ENCODE results near the gene PIGL. TPM values are rescaled to one million over a fixed set of nuclear protein-coding genes. Genes with fewer than 3 reads are reported as not detected.
"Not testable (repeated sequence)": the region's sequence is repeated elsewhere in the genome, so short reads cannot be mapped to it uniquely, and the experiment has no call there.

The PIGL gene
- total and polyA plus RNA-seq, 2 experiments from 2014 or later = 10.9 to 15.4 TPM

DNA sequence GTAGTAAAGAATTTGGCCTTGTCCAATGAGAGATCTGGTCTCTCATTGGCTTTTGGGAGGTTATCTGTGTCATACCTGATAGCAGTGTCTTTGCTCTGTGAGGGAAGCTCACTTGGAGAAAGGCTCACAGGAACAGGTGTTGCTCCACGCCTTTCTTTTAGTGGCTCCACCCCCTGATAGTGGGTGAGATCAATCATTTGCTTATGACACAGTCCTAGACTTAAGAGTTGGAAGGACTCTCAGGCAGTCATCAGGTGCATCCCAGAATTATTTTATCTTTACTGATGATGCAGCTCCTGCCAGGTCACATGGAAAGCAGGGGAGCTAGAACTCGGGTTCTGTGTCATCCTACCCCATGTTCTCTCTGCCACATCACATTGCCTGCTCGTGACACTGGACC is 76.9 kb downstream of the PIGL start:
- H3F3A ChIP-seq (ENCODE audit: insufficient read depth) = peaks cover 7% of the 10 kb centered on the region; the same call in 1 of the 2 replicates
- no peaks in the 10 kb centered on the region for H3K9me2 ChIP-seq (ENCODE audit: insufficient read depth)
- H3K27ac ChIP-seq = no peak overlapping the region
- no peaks in the 10 kb centered on the region for H3K27me3 ChIP-seq (replicated peaks; ENCODE audit: insufficient read depth)
- H3K4me1 ChIP-seq (ENCODE audit: insufficient read depth) = peaks cover 6% of the 10 kb centered on the region; the same call in 1 of the 2 replicates
- H3K4me3 ChIP-seq = no peak overlapping the region
- no peak overlapping the region for H2AFZ ChIP-seq
- H3K4me2 ChIP-seq (ENCODE audit: unreplicated experiment) = no peak overlapping the region
- in situ Hi-C loops (cut with MboI) = no loop called here
- no peaks in the 10 kb centered on the region for H4K20me1 ChIP-seq (ENCODE audit: insufficient read depth)
- no peak overlapping the region for H3K9ac ChIP-seq
- no peaks in the 10 kb centered on the region for H3K36me3 ChIP-seq (ENCODE audit: low read depth)
- H3K9me3 ChIP-seq (ENCODE audit: low read depth) = no peaks in the 10 kb centered on the region
- no peak for DNase-seq
- TF ChIP-seq EZH2phosphoT487 (IDR thresholded peaks at IDR 0.05; ENCODE audit: insufficient read depth, low read depth) = no peak
- no peak for TF ChIP-seq EZH2 (IDR thresholded peaks at IDR 0.05; ENCODE audit: insufficient read depth, poor library complexity, severe bottlenecking)
- H3K79me2 ChIP-seq (ENCODE audit: insufficient read depth) = no peaks in the 10 kb centered on the region
- WGBS, 2 experiments (ENCODE audit: low coverage in 1 of 2, low lambda C conversion rate in 2 of 2, missing lambda C conversion rate in 2 of 2) = 92 to 98% methylated on average over 3 of the region's 3 CpGs

DNA sequence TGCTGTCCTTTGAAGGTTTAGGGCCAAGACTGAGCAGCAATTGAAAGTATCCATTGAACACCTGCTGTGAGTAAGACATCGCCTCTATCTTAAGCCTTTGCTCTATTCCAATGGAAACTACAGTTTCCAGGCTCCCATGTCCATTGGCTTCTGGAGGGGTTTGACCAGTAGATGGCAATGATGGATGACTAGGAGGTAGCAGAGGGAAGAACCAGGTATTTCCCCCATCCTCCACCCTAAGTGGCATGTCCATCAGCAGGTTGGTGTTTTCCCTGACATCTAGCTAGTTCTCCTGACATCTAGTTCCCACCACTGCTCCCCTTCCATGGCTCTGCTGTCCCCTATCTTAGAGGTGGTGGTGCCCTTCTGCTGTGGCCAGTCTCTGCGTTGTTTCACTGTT is 77.5 kb downstream of the PIGL start:
- Histone ChIP-seq H3K4me2 (ENCODE audit: unreplicated experiment) (no peak overlapping the region), H4K20me1 (ENCODE audit: insufficient read depth) (no peaks in the 10 kb centered on the region), H3F3A (ENCODE audit: insufficient read depth) (0 out of 2 replicates have a peak, but pooled peaks cover under 1% of the 10 kb centered on the region), H3K27ac (no peak overlapping the region), H3K79me2 (ENCODE audit: insufficient read depth) (no peaks in the 10 kb centered on the region), H3K4me1 (ENCODE audit: insufficient read depth) (no peaks in the 10 kb centered on the region), H3K9me2 (ENCODE audit: insufficient read depth) (no peaks in the 10 kb centered on the region), H3K4me3 (no peak overlapping the region), H3K9me3 (ENCODE audit: low read depth) (no peaks in the 10 kb centered on the region), H3K36me3 (ENCODE audit: low read depth) (no peaks in the 10 kb centered on the region), H3K9ac (no peak overlapping the region), H3K27me3 (replicated peaks; ENCODE audit: insufficient read depth) (no peaks in the 10 kb centered on the region), H2AFZ (no peak overlapping the region)
- TF ChIP-seq EZH2 (IDR thresholded peaks at IDR 0.05; ENCODE audit: insufficient read depth, poor library complexity, severe bottlenecking) (no peak), EZH2phosphoT487 (IDR thresholded peaks at IDR 0.05; ENCODE audit: insufficient read depth, low read depth) (no peak)
- DNase-seq = no peak
- WGBS, 2 experiments (ENCODE audit: low coverage in 1 of 2, low lambda C conversion rate in 2 of 2, missing lambda C conversion rate in 2 of 2) = 97 to 98% methylated on average over 2 of the region's 2 CpGs
- in situ Hi-C loops (cut with MboI) = no loop called here

DNA sequence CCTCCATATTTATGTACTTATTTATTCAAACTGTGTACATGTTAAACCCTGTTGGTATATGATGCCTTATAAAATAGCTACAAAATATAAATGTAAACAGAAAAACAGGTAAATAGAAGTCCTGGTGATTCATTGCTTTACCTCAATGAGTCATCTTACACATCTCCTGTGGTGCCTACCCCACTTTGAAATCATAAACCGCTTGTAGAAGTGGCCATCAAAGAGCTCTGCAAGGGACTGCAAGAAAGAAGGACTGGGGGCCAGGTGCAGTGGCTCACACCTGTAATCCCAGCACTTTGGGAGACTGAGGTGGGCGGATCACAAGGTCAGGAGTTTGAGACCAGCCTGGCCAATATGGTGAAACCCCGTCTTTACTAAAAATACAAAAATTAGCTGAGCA is 79.1 kb downstream of the PIGL start:
- H3K36me3 ChIP-seq (ENCODE audit: low read depth); DNase-seq; in situ Hi-C loops (cut with MboI); H3K79me2 ChIP-seq (ENCODE audit: insufficient read depth); H3K4me3 ChIP-seq; H3K9me3 ChIP-seq (ENCODE audit: low read depth); H3K9me2 ChIP-seq (ENCODE audit: insufficient read depth); H3F3A ChIP-seq (ENCODE audit: insufficient read depth); H3K27me3 ChIP-seq (replicated peaks; ENCODE audit: insufficient read depth); H3K27ac ChIP-seq; H3K4me2 ChIP-seq (ENCODE audit: unreplicated experiment); H4K20me1 ChIP-seq (ENCODE audit: insufficient read depth); H2AFZ ChIP-seq; H3K4me1 ChIP-seq (ENCODE audit: insufficient read depth); H3K9ac ChIP-seq: not testable (repeated sequence)
- 96 to 100% methylated on average over 3 of the region's 3 CpGs for WGBS, 2 experiments (ENCODE audit: low coverage in 1 of 2, low lambda C conversion rate in 2 of 2, missing lambda C conversion rate in 2 of 2)

DNA sequence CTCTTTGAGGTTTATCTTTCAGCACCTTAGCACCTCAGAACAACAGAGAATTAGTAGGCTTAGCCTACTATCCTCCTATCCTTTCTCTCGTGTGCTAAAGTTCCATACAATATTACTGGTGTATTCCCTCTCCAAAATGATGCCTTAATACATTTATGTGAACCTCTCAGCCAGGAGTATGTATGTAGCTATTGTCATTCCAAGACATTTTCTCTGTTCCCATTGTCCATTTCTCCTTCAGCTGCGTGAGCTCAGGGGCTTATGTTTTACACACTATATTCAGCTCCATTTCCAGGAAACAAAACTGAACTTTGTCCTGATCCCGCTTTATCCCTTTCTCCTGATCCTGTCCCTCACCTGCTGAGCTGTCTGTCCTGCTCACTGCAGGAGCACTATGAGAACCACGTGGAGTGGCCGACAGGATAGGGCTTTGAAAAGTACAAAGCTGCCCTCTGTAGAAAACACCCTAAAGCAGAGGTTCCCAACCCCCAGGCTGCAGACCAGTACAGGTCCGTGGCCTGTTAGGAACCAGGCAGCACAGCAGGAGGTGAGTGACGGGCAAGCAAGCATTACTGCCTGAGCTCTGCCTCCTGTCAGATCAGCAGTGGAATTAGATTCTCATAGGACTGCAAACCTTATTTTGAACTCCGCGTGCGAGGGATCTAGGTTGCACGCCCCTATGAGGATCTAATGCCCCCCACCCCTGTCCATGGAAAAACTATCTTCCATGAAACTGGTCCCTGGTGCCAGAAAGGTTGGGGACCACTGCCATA is 80.5 kb downstream of the PIGL start:
- no peaks in the 10 kb centered on the region for H3K79me2 ChIP-seq (ENCODE audit: insufficient read depth)
- no peak overlapping the region for H3K4me3 ChIP-seq
- in situ Hi-C loops (cut with MboI) = no loop called here
- no peaks in the 10 kb centered on the region for H3F3A ChIP-seq (ENCODE audit: insufficient read depth)
- H3K4me2 ChIP-seq (ENCODE audit: unreplicated experiment) = no peak overlapping the region
- no peaks in the 10 kb centered on the region for H3K9me3 ChIP-seq (ENCODE audit: low read depth)
- H3K9ac ChIP-seq = no peak overlapping the region
- H3K9me2 ChIP-seq (ENCODE audit: insufficient read depth) = no peaks in the 10 kb centered on the region
- TF ChIP-seq EZH2phosphoT487 (IDR thresholded peaks at IDR 0.05; ENCODE audit: insufficient read depth, low read depth) = no peak
- no peak for TF ChIP-seq EZH2 (IDR thresholded peaks at IDR 0.05; ENCODE audit: insufficient read depth, poor library complexity, severe bottlenecking)
- no peaks in the 10 kb centered on the region for H3K27me3 ChIP-seq (replicated peaks; ENCODE audit: insufficient read depth)
- 74 to 77% methylated on average over 11 of the region's 11 CpGs for WGBS, 2 experiments (ENCODE audit: low coverage in 1 of 2, low lambda C conversion rate in 2 of 2, missing lambda C conversion rate in 2 of 2)
- no peaks in the 10 kb centered on the region for H3K36me3 ChIP-seq (ENCODE audit: low read depth)
- H4K20me1 ChIP-seq (ENCODE audit: insufficient read depth) = no peaks in the 10 kb centered on the region
- no peak overlapping the region for H3K27ac ChIP-seq
- H3K4me1 ChIP-seq (ENCODE audit: insufficient read depth) = no peaks in the 10 kb centered on the region
- no peak overlapping the region for H2AFZ ChIP-seq
- no peak for DNase-seq
